IPS DF 6.9 (cell line): ENCODE measurements around the gene CACNG1.

Experiments
- DNase-seq: peaks from one replicate; pipeline ENCODE4 v3.0.0-alpha.2; 2013; ENCODE audit warnings: low read depth, low spot score
- H3K27ac ChIP-seq: one replicate; pipeline ENCODE4 v1.5.1; 2013; ENCODE audit warnings: low read length, control low read depth
- H3K27me3 ChIP-seq: 2 replicates; pipeline ENCODE4 v1.6.1; 2013; ENCODE audit warnings: mild to moderate bottlenecking, low read length; ENCODE audit not compliant: control insufficient read depth, insufficient read depth
- H3K36me3 ChIP-seq: 2 replicates; pipeline ENCODE4 v1.6.1; 2013; ENCODE audit warnings: low read length; ENCODE audit not compliant: control insufficient read depth, insufficient read depth
- H3K4me1 ChIP-seq: 2 replicates; pipeline ENCODE4 v1.6.1; 2013; ENCODE audit warnings: low read length; ENCODE audit not compliant: control insufficient read depth, insufficient read depth
- H3K4me3 ChIP-seq: 2 replicates; pipeline ENCODE4 v1.5.1; 2013; ENCODE audit warnings: mild to moderate bottlenecking, low read length
- H3K9me3 ChIP-seq: 2 replicates; pipeline ENCODE4 v1.6.1; 2013; ENCODE audit warnings: low read length, inconsistent platforms; ENCODE audit not compliant: control insufficient read depth, insufficient read depth
- WGBS: extraction: QIAGEN DNeasy Blood & Tissue Kit; methylation state at CpG from one replicate; pipeline ENCODE4 v1.1.7; 2013; ENCODE audit warnings: mixed read lengths, missing lambda C conversion rate; ENCODE audit not compliant: insufficient read length, insufficient coverage; 5-methylcytosine and 5-hydroxymethylcytosine counted together

Gene CACNG1

DNA sequence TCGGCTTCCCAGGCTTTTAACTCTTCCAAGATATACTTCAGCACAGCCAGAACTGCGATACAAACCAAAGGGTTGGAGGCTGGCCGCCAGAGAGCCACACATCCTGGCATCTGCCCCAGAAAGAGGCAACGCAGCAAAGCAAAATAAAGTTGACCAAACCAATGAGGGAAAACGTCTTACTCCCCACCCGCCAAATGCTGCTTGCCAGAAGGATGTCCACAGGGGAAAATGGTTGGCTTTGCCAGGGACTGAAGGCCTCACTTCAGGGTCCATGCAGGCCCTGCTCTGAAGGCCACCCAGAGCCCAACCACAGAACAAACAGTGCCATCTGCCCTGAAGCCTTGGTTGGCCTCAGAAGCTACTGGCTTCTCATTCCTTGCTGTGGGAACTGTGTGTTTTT is 15.0 kb downstream of the CACNG1 start:
- WGBS = no CpG with 5 or more reads among the region's 6 CpGs
- no peak overlapping the region for H3K27ac ChIP-seq
- H3K36me3 ChIP-seq = no peaks in the 10 kb centered on the region
- H3K4me1 ChIP-seq = no peaks in the 10 kb centered on the region
- H3K9me3 ChIP-seq = no peaks in the 10 kb centered on the region
- no peaks in the 10 kb centered on the region for H3K27me3 ChIP-seq
- H3K4me3 ChIP-seq = no peak overlapping the region
- DNase-seq = no peak

DNA sequence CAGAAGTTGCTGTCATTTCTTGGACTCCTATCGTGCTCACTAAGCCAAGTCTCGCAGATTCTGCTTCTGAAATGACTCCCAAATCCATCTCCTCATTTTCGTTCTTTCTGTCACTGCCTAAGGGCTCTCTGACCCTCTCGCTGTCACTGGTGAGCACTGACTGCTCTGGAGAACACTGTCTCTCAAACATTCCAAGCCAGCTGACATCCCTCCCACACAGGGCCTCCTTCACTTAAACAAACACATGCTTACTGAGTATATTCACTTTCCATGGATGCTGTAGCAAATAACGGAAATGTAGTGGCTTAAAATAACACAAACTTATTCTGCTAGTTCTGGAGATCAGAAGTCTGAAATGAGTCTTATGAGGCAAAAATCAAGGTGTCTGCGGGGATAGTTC is 18.8 kb downstream of the CACNG1 start:
- DNase-seq = no peak
- Histone ChIP-seq H3K9me3 (no peaks in the 10 kb centered on the region), H3K27ac (no peak overlapping the region), H3K27me3 (no peaks in the 10 kb centered on the region), H3K4me3 (no peak overlapping the region), H3K4me1 (no peaks in the 10 kb centered on the region; the same call in 1 of the 2 replicates), H3K36me3 (no peaks in the 10 kb centered on the region)
- no CpG with 5 or more reads among the region's 6 CpGs for WGBS

DNA sequence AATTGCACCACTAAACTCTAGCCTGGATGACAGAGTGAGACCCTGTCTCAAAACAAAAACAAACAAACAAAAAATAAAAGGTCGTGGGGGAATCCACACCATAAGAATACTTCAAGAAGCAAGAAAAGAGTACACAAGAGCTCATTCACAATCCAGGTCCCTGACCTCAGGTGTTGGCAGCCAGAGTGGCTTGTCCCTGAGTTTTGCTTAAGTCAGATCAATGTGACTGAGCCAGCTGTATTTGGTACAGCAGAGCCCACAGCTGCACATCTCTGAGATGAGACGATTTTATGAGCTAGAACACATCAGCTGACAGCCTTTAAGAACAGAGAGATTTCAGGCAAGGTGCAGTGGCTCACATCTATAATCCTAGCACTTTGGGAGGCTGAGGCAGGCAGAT is 22.4 kb downstream of the CACNG1 start:
- Histone ChIP-seq H3K9me3 (no peaks in the 10 kb centered on the region), H3K4me1 (no peaks in the 10 kb centered on the region; the same call in 1 of the 2 replicates), H3K27ac (no peak overlapping the region), H3K36me3 (no peaks in the 10 kb centered on the region), H3K27me3 (no peaks in the 10 kb centered on the region), H3K4me3 (no peak overlapping the region)
- no peak for DNase-seq
- no CpG with 5 or more reads among the region's 2 CpGs for WGBS

DNA sequence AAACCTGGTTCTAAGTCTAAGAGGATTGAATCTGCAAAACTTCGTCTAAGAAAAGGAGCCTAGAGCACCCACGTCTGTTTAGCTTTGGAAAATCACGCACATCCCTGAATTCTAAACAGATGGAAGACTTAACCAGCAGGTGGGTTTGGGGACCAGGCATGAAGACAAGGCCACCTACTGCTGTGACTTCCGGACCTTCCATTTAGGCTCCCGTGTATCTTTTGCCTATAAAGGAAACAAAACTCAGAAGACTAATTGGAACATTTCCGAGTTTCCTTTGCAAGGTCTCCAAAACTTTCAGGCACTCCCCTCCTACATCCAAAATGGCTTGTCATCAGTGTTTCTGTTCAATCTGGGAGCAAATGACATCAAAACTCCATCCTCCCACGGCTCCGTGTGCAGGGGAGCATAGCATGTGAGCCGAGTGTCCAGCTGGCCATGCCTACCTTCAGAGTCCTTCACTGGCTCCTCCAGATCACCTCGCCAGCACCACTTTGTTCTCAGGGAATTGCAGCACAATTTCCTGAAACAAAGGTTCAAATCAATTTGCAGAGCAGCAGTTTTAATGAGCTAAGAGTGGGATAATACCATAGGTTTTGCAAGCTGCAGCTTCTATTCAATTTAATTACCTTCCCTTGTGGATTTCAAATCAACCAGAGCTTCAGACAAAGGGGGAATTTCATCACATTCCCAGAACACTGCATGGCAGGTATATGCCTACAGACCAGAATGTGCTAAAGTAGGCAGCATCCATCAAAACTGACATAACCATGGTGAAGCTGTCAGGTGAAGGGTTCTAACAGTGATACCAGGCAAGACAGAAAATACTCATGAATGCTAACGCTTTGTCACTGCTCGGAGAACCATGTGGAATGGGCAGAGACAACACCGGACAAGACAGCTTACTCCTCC is 23.5 kb downstream of the CACNG1 start:
- H3K27ac ChIP-seq = no peak overlapping the region
- no peaks in the 10 kb centered on the region; the same call in 1 of the 2 replicates for H3K4me1 ChIP-seq
- H3K36me3 ChIP-seq = no peaks in the 10 kb centered on the region
- H3K9me3 ChIP-seq = no peaks in the 10 kb centered on the region
- H3K4me3 ChIP-seq = no peak overlapping the region
- H3K27me3 ChIP-seq = no peaks in the 10 kb centered on the region
- DNase-seq = no peak
- WGBS = no CpG with 5 or more reads among the region's 13 CpGs

DNA sequence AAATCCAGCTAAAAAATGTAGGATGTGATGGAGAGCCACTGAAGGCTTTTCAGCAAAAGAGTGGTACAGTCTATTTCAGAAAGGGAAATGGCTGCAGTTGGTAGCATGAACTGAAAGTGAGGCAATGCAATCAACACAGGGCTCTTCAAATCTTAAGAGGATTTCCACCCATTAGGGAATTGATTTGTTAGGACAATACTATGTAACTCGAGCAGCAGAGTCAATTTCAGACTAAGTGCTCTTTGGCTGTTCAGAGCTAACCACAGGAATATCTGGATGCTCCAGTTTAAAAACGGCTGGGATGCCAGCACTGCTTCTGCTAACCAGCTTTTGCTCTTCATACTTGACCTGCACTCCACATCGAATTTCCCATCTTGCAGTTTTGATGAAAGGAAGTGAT is 24.6 kb downstream of the CACNG1 start:
- Histone ChIP-seq H3K27me3 (no peaks in the 10 kb centered on the region), H3K4me1 (no peaks in the 10 kb centered on the region; the same call in 1 of the 2 replicates), H3K36me3 (no peaks in the 10 kb centered on the region), H3K4me3 (no peak overlapping the region), H3K9me3 (no peaks in the 10 kb centered on the region), H3K27ac (no peak overlapping the region)
- DNase-seq = no peak
- no CpG with 5 or more reads among the region's 3 CpGs for WGBS

DNA sequence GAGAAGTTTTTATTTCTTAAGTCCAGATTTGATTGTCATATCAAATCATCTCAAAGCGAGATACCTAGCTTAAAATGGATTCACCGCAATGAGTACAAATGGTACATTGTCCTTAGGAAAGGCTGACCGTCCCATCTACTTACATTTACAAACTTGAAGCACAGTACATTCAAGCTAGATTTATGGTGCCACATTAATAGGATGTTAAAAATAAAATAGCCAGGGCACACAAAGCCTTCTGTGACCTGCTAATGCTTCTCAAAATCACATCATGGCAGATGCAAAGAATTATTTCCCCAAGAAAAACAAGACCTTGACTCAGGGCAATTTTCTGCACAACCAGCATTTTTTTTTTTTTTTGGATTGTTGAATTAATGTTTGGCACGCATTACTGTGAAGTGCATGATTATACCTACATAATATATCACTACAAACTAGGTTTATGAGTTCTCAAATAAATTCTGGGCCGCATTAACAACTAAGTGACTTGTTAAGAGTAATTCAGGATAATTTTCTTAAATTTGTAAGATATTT is 25.3 kb downstream of the CACNG1 start:
- no peak for DNase-seq
- WGBS = no CpG with 5 or more reads among the region's 5 CpGs
- Histone ChIP-seq H3K4me3 (no peak overlapping the region), H3K36me3 (no peaks in the 10 kb centered on the region), H3K4me1 (no peaks in the 10 kb centered on the region; the same call in 1 of the 2 replicates), H3K27me3 (no peaks in the 10 kb centered on the region), H3K9me3 (no peaks in the 10 kb centered on the region), H3K27ac (no peak overlapping the region)

DNA sequence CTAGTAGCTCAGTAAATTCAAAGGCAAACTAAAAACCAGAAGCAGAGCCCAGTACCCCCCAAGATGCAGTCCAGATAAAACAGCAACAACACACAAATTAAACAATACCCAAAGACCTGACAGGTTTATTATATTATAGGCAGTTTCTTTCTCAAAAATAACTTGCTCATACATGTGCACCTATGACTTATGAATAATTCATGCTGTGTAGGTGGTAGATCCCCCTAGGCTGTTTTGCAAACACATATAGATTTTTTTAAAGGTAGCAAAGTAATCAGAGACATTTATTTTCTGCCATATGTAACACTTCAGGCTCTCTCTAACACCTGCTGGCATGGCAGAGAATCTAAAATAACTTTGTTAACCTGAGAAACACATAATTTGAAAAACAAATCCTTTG is 27.2 kb downstream of the CACNG1 start:
- H3K27ac ChIP-seq = no peak overlapping the region
- H3K9me3 ChIP-seq = no peaks in the 10 kb centered on the region
- H3K36me3 ChIP-seq = no peaks in the 10 kb centered on the region
- H3K4me1 ChIP-seq = no peaks in the 10 kb centered on the region; the same call in 1 of the 2 replicates
- no peak for DNase-seq
- H3K27me3 ChIP-seq = no peaks in the 10 kb centered on the region
- no peak overlapping the region for H3K4me3 ChIP-seq

DNA sequence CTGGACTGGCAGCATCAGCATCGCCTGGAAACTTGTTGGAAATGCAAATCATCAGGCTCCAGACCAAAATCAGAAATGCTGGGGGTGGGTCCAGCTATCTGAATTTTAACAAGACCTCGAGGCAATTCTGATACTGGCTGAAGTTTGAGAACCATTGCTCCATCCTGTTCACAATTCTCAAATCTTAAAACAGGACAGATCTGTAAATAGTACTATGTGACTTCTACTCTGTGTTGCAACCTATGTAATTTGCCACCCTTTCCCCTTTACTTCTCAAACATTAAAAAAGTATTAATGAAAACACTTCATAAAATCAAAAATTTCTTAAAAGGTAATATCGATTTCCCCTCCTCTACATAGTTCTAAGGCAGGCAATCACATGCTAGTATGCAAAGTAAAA is 28.5 kb downstream of the CACNG1 start:
- DNase-seq = no peak
- Histone ChIP-seq H3K4me3 (no peak overlapping the region), H3K27ac (no peak overlapping the region), H3K4me1 (no peaks in the 10 kb centered on the region), H3K9me3 (no peaks in the 10 kb centered on the region), H3K36me3 (no peaks in the 10 kb centered on the region), H3K27me3 (no peaks in the 10 kb centered on the region)
- 100% methylated on average over 1 of the region's 3 CpGs for WGBS

DNA sequence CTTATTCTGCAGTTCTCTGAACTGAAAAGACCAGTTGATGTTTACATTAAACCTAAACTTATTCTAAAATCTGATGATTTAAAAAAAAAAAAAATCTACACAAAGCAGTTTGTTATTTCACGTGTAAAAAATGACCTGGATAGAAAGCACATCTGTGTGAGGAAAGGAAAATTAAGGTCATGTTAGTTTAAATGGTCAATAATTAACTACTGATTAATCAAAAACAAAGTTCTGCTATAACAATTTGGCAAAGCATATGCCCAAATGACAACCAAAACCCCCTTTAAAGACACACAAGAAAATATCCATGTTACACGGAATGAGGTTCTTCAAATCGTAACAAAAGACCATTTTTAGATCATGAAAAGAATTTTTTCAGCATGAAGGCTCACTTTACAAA is 30.4 kb downstream of the CACNG1 start:
- no peak for DNase-seq
- Histone ChIP-seq H3K27me3 (no peaks in the 10 kb centered on the region), H3K9me3 (no peaks in the 10 kb centered on the region), H3K27ac (no peak overlapping the region), H3K36me3 (no peaks in the 10 kb centered on the region), H3K4me1 (no peaks in the 10 kb centered on the region), H3K4me3 (no peak overlapping the region)
- no CpG with 5 or more reads among the region's 3 CpGs for WGBS

DNA sequence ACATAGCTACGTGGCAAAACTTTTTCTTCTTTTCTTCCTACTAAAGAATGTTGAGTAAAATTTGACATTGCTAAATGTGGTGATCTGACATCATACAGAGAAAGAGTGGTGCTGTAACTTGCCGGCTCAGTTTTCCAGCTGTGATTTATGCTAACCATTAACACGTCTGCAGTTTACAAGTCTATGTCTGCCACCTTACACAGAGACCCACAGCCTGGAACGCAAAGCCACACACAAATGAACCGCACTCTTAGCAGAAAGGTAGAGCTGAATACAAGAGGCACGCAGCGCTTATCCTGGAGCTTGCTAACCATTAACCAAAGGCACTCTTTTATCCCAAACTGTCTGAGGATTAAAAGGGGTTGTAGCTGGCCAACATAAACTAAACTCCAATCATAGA is 31.9 kb downstream of the CACNG1 start:
- Histone ChIP-seq H3K4me3 (no peak overlapping the region), H3K27ac (no peak overlapping the region), H3K36me3 (no peaks in the 10 kb centered on the region), H3K9me3 (no peaks in the 10 kb centered on the region), H3K4me1 (no peaks in the 10 kb centered on the region), H3K27me3 (no peaks in the 10 kb centered on the region)
- WGBS = no CpG with 5 or more reads among the region's 7 CpGs
- no peak for DNase-seq

DNA sequence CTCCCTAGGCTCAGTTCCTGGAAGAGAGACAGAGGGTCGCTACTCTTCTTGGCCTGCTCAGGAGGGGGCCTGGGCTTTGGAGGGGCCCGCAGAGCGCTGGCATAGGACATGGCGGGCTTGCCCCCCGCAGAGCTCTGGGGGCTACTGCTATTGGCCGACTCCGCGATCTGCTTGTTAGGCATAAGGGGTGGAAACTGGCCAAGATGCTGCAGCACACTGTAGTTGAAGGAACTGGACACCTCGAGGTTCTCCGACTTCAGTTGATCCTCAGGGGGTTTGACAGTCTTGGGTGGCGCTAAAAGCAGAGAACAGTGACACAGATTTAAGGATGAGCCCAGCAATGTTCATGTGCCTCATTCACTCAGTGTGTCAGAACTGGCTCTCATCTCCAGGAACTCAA is 33.9 kb downstream of the CACNG1 start:
- no peaks in the 10 kb centered on the region for H3K9me3 ChIP-seq
- no peak overlapping the region for H3K4me3 ChIP-seq
- no CpG with 5 or more reads among the region's 11 CpGs for WGBS
- no peak for DNase-seq
- no peaks in the 10 kb centered on the region for H3K36me3 ChIP-seq
- no peak overlapping the region for H3K27ac ChIP-seq
- H3K4me1 ChIP-seq = no peaks in the 10 kb centered on the region
- no peaks in the 10 kb centered on the region for H3K27me3 ChIP-seq
